ENCODE data around the gene BTF3L4. TPM values are rescaled to one million over a fixed set of nuclear protein-coding genes. Genes with fewer than 3 reads are reported as not detected.
"Not testable (repeated sequence)": the region's sequence is repeated elsewhere in the genome, so short reads cannot be mapped to it uniquely, and the experiment has no call there.

Gene BTF3L4
- total RNA-seq, 2 experiments from 2014 or later = 29.4 to 34.1 TPM

DNA sequence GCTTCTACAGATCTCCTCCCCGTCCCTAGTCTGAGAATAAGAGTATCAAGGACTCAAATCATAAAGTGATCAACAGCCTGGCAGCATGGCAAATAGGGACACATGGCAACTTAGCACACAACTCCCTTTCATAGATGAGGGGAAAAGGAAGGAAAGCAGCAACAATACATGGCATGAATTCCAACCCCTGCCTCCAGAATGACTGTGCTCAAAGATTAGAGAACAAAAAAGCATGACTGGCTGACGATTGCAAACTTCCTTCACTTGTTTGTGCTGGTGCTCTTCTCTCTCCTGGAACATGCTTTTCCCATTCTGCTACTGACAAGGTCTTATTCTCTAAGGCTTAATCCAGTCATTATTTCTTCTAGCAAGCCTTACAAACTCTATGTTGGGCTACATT, 34.0 kb upstream of the BTF3L4 start:
- TF ChIP-seq, protein P1, sequence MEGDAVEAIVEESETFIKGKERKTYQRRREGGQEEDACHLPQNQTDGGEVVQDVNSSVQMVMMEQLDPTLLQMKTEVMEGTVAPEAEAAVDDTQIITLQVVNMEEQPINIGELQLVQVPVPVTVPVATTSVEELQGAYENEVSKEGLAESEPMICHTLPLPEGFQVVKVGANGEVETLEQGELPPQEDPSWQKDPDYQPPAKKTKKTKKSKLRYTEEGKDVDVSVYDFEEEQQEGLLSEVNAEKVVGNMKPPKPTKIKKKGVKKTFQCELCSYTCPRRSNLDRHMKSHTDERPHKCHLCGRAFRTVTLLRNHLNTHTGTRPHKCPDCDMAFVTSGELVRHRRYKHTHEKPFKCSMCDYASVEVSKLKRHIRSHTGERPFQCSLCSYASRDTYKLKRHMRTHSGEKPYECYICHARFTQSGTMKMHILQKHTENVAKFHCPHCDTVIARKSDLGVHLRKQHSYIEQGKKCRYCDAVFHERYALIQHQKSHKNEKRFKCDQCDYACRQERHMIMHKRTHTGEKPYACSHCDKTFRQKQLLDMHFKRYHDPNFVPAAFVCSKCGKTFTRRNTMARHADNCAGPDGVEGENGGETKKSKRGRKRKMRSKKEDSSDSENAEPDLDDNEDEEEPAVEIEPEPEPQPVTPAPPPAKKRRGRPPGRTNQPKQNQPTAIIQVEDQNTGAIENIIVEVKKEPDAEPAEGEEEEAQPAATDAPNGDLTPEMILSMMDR (IDR thresholded peaks at IDR 0.05) = no peak
- no peak for DNase-seq
- ATAC-seq (ENCODE audit: poor library complexity) = no peak
- H3K4me1 ChIP-seq (ENCODE audit: insufficient read depth, low read length) = no peaks in the 10 kb centered on the region
- no peaks in the 10 kb centered on the region for H3K9me3 ChIP-seq (ENCODE audit: control insufficient read depth in 1 of 2, insufficient read depth in 1 of 2, low read length in 2 of 2)
- Mint-ChIP-seq H3K27ac (no peak overlapping the region), H3K36me3 (ENCODE audit: low read depth) (peaks cover 70% of the 10 kb centered on the region), H3K27me3 (no peaks in the 10 kb centered on the region), H3K9me3 (no peaks in the 10 kb centered on the region), H3K4me1 (ENCODE audit: low read depth) (no peaks in the 10 kb centered on the region), H3K4me3 (no peak overlapping the region)
- H3K27me3 ChIP-seq (ENCODE audit: control insufficient read depth in 1 of 2, insufficient read depth in 2 of 2, low read length in 2 of 2) = no peaks in the 10 kb centered on the region
- no peak overlapping the region for H3K27ac ChIP-seq (ENCODE audit: low read depth in 1 of 2, low read length in 2 of 2)
- intact Hi-C loops (cut with DNase I, micrococcal nuclease) = no loop called here
- no peak overlapping the region for H3K4me3 ChIP-seq (ENCODE audit: low read length)
- POLR2A ChIA-PET = no interaction called here
- CTCF ChIA-PET = no interaction called here
- H3K36me3 ChIP-seq (ENCODE audit: insufficient read depth, low read length) = peaks cover 55% of the 10 kb centered on the region

DNA sequence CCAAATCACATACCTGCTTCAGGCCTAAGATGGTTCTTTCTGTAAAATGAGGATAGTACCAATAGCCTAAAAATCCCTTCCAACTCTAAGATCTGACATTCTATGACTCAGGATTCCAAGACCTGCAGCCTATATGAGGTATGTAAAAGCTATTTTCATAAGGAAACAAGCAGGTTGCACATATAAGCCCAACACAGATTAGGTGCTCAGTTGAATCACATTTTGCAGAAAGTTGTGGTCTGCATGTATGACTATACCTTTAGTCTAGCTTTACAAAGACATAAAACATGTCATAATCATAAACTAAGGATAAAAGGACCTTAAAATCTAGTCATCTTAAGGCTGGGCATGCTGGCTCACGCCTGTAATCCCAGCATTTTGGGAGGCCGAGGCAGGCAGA, 29.8 kb upstream of the BTF3L4 start:
- CTCF ChIA-PET = no interaction called here
- intact Hi-C loops (cut with DNase I, micrococcal nuclease) = no loop called here

DNA sequence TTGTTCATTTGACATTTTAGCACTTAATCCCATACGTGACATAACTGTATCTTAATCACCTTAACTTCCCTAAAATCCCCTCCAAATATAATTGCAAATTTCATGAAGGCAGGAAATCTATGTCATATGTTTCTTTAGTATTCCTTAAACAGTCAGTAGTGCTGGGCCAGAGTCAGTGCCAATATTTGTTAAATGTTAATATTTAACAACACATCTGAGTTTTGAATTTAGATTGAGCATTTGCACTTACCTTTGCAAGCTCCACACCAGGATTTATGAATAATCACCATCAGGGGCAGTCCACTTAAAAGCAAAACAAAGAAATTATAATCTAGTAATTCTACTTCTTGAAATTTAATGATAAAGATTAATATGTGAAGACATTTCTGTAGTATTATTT, 27.8 kb upstream of the BTF3L4 start:
- no peak overlapping the region for H3K4me3 Mint-ChIP-seq
- no peaks in the 10 kb centered on the region for H3K27me3 ChIP-seq (ENCODE audit: control insufficient read depth in 1 of 2, insufficient read depth in 2 of 2, low read length in 2 of 2)
- H3K27me3 Mint-ChIP-seq = no peaks in the 10 kb centered on the region
- H3K9me3 ChIP-seq (ENCODE audit: control insufficient read depth in 1 of 2, insufficient read depth in 1 of 2, low read length in 2 of 2) = no peaks in the 10 kb centered on the region
- no peak for DNase-seq
- H3K4me1 ChIP-seq (ENCODE audit: insufficient read depth, low read length) = peaks cover 18% of the 10 kb centered on the region
- peaks cover 30% of the 10 kb centered on the region for H3K4me1 Mint-ChIP-seq (ENCODE audit: low read depth)
- H3K36me3 Mint-ChIP-seq (ENCODE audit: low read depth) = peaks cover 55% of the 10 kb centered on the region
- peaks cover 37% of the 10 kb centered on the region for H3K36me3 ChIP-seq (ENCODE audit: insufficient read depth, low read length)
- CTCF ChIA-PET = interaction anchor here (0.5 kb wide), 1 partner anchor 16 kb away, joined by 3 read pairs; no protein-coding TSS in a partner anchor
- TF ChIP-seq, protein P1 (IDR thresholded peaks at IDR 0.05) = no peak
- ATAC-seq (ENCODE audit: poor library complexity) = no peak
- POLR2A ChIA-PET = interaction anchor here (1.2 kb wide), 1 partner anchor 28 kb away, joined by 3 read pairs; no protein-coding TSS in a partner anchor
- no peak overlapping the region for H3K27ac ChIP-seq (ENCODE audit: low read depth in 1 of 2, low read length in 2 of 2)
- no peaks in the 10 kb centered on the region for H3K9me3 Mint-ChIP-seq
- H3K4me3 ChIP-seq (ENCODE audit: low read length) = no peak overlapping the region
- no peak overlapping the region for H3K27ac Mint-ChIP-seq
- intact Hi-C loops (cut with DNase I, micrococcal nuclease) = no loop called here

More for the DNA sequence above, 29.8 kb upstream of the BTF3L4 start:
- TF ChIP-seq, protein P1 (IDR thresholded peaks at IDR 0.05) = no peak
- ATAC-seq (ENCODE audit: poor library complexity) = no peak
- POLR2A ChIA-PET = interaction anchor here (0.6 kb wide), 1 partner anchor 512 kb away, joined by 4 read pairs; no protein-coding TSS in a partner anchor
- Mint-ChIP-seq H3K27ac (no peak overlapping the region), H3K27me3 (no peaks in the 10 kb centered on the region), H3K9me3 (no peaks in the 10 kb centered on the region), H3K36me3 (ENCODE audit: low read depth) (peaks cover 61% of the 10 kb centered on the region), H3K4me3 (no peak overlapping the region), H3K4me1 (ENCODE audit: low read depth) (peaks cover 11% of the 10 kb centered on the region)
- peaks cover 52% of the 10 kb centered on the region for H3K36me3 ChIP-seq (ENCODE audit: insufficient read depth, low read length)
- no peaks in the 10 kb centered on the region for H3K9me3 ChIP-seq (ENCODE audit: control insufficient read depth in 1 of 2, insufficient read depth in 1 of 2, low read length in 2 of 2)
- H3K27me3 ChIP-seq (ENCODE audit: control insufficient read depth in 1 of 2, insufficient read depth in 2 of 2, low read length in 2 of 2) = no peaks in the 10 kb centered on the region
- no peak overlapping the region for H3K4me3 ChIP-seq (ENCODE audit: low read length)
- peaks cover 3% of the 10 kb centered on the region for H3K4me1 ChIP-seq (ENCODE audit: insufficient read depth, low read length)
- no peak for DNase-seq
- no peak overlapping the region for H3K27ac ChIP-seq (ENCODE audit: low read depth in 1 of 2, low read length in 2 of 2)

DNA sequence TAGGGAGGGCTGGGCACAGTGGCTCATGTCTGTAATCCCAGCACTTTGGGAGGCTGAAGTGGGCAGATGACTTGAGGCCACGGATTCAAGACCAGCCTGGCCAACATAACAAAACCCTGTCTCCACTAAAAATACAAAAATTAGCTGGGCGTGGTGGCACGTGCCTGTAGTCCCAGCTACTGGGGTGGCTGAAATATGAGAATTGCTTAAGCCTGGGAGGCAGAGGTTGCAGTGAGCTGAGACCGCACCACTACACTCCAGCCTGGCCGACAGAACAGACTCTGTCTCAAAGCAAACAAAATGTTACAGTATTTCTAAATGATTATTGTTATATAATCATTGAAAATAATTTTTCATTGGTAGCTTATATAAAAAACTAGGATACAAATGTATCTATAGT, 27.3 kb upstream of the BTF3L4 start:
- Mint-ChIP-seq H3K36me3 (ENCODE audit: low read depth) (peaks cover 55% of the 10 kb centered on the region), H3K4me1 (ENCODE audit: low read depth) (peaks cover 35% of the 10 kb centered on the region)
- H3K4me3 ChIP-seq (ENCODE audit: low read length); H3K27me3 Mint-ChIP-seq; ATAC-seq (ENCODE audit: poor library complexity); H3K9me3 Mint-ChIP-seq; H3K27me3 ChIP-seq (ENCODE audit: control insufficient read depth in 1 of 2, insufficient read depth in 2 of 2, low read length in 2 of 2); H3K27ac ChIP-seq (ENCODE audit: low read depth in 1 of 2, low read length in 2 of 2); H3K27ac Mint-ChIP-seq; H3K9me3 ChIP-seq (ENCODE audit: control insufficient read depth in 1 of 2, insufficient read depth in 1 of 2, low read length in 2 of 2); intact Hi-C loops (cut with DNase I, micrococcal nuclease); H3K4me3 Mint-ChIP-seq; DNase-seq: not testable (repeated sequence)
- Histone ChIP-seq H3K4me1 (ENCODE audit: insufficient read depth, low read length) (peaks cover 20% of the 10 kb centered on the region), H3K36me3 (ENCODE audit: insufficient read depth, low read length) (peaks cover 32% of the 10 kb centered on the region)
- ChIA-PET POLR2A (interaction anchor here (0.8 kb wide), 1 partner anchor 28 kb away, joined by 5 read pairs; the partner anchor contains the start of gene BTF3L4), CTCF (interaction anchor here (0.5 kb wide), 1 partner anchor 16 kb away, joined by 3 read pairs; no protein-coding TSS in a partner anchor)
